Peyer's patch (tissue), 4 donors: Measurements from ENCODE around the gene MPL.

Experiments used
- POLR2A ChIP-seq, 2 donors: fragments of 450-650 bp; IDR thresholded peaks; one replicate each; pipeline ENCODE4 v1.5.1; 2017; ENCODE audit warnings: antibody characterized with exemption in 2 of 2, mild to moderate bottlenecking in 2 of 2, moderate library complexity in 2 of 2
- TF ChIP-seq, protein P1 (sequence below), 6 experiments: fragments of 450-650 bp in 4 of 6; fragments of 200-600 bp in 2 of 6; sonication (generic) in 1 of 6; IDR thresholded peaks; one replicate each; pipeline ENCODE4 v1.5.1; 2017 to 2019; ENCODE audit warnings: antibody characterized with exemption in 6 of 6, mild to moderate bottlenecking in 3 of 6, moderate library complexity in 1 of 6

DNA sequence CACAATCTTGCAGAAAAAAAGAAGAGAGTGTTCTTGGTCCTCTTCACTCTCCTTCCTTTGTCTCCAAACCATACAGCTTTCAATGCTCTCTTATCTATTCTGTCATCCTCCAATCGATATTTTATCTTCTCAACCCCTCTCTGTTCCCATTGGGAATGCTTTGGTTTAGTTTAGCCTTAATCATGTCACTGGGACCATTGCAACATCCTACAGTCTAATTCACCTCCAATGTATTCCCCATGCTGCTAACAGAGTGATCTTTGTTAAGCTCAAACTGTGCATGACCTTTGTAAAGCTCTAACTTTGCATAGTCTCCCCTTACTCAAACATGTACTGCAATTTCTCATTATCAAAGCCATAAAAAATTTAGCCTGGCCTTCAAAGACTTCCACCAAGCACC is 2.9 kb downstream of the MPL start:
- TF ChIP-seq POLR2A (IDR thresholded peaks at IDR 0.05) = no peak
- TF ChIP-seq, protein P1, sequence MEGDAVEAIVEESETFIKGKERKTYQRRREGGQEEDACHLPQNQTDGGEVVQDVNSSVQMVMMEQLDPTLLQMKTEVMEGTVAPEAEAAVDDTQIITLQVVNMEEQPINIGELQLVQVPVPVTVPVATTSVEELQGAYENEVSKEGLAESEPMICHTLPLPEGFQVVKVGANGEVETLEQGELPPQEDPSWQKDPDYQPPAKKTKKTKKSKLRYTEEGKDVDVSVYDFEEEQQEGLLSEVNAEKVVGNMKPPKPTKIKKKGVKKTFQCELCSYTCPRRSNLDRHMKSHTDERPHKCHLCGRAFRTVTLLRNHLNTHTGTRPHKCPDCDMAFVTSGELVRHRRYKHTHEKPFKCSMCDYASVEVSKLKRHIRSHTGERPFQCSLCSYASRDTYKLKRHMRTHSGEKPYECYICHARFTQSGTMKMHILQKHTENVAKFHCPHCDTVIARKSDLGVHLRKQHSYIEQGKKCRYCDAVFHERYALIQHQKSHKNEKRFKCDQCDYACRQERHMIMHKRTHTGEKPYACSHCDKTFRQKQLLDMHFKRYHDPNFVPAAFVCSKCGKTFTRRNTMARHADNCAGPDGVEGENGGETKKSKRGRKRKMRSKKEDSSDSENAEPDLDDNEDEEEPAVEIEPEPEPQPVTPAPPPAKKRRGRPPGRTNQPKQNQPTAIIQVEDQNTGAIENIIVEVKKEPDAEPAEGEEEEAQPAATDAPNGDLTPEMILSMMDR (IDR thresholded peaks at IDR 0.05) = no peak
